IPS DF 4.7 (cell line): ENCODE measurements around the gene SFXN1.

ENCODE experiments used
- DNase-seq: peaks from one replicate; pipeline ENCODE4 v3.0.0-alpha.2; 2013; ENCODE audit warnings: low spot score; ENCODE audit errors: extremely low read depth

The SFXN1 gene

GRCh38 chr5:175465282-175465681, 13.1 kb upstream of the SFXN1 start:
- DNase-seq: no peak

GRCh38 chr5:175466700-175467318, 11.6 kb upstream of the SFXN1 start:
- DNase-seq: no peak

- DNase-seq: no peak
Observed at GRCh38 chr5:175467983-175468690, 10.2 kb upstream of the SFXN1 start.

GRCh38 chr5:175468892-175469291, 9.5 kb upstream of the SFXN1 start:
- no peak for DNase-seq

- no peak for DNase-seq
Observed at GRCh38 chr5:175469916-175470315, 8.4 kb upstream of the SFXN1 start.

GRCh38 chr5:175470781-175471180, 7.6 kb upstream of the SFXN1 start:
- no peak for DNase-seq

GRCh38 chr5:175471196-175471595, 7.2 kb upstream of the SFXN1 start:
- no peak for DNase-seq

GRCh38 chr5:175471628-175472027, 6.7 kb upstream of the SFXN1 start:
- DNase-seq: no peak

GRCh38 chr5:175472378-175472777, 6.0 kb upstream of the SFXN1 start:
- no peak for DNase-seq

GRCh38 chr5:175475248-175475647, 3.1 kb upstream of the SFXN1 start:
- no peak for DNase-seq

- no peak for DNase-seq
Observed at GRCh38 chr5:175477440-175477839, 920 bp upstream of the SFXN1 start.

GRCh38 chr5:175478008-175478383, 364 bp upstream of the SFXN1 start:
- DNase-seq: no peak

- no peak for DNase-seq
Observed at GRCh38 chr5:175479125-175479881, 943 bp downstream of the SFXN1 start.

GRCh38 chr5:175483337-175483736, 5.0 kb downstream of the SFXN1 start:
- DNase-seq: no peak

- DNase-seq: no peak
Observed at GRCh38 chr5:175484322-175484721, 6.0 kb downstream of the SFXN1 start.

- DNase-seq: no peak
Observed at GRCh38 chr5:175484829-175485228, 6.5 kb downstream of the SFXN1 start.

GRCh38 chr5:175485631-175486030, 7.3 kb downstream of the SFXN1 start:
- no peak for DNase-seq

GRCh38 chr5:175487514-175488222, 9.3 kb downstream of the SFXN1 start:
- DNase-seq: no peak

GRCh38 chr5:175489693-175490443, 11.5 kb downstream of the SFXN1 start:
- no peak for DNase-seq

- DNase-seq: no peak
Observed at GRCh38 chr5:175491223-175491622, 12.9 kb downstream of the SFXN1 start.

GRCh38 chr5:175493260-175493659, 14.9 kb downstream of the SFXN1 start:
- DNase-seq: no peak
